ENCODE data around the gene PPM1M. TPM values are rescaled to one million over a fixed set of nuclear protein-coding genes. Genes with fewer than 3 reads are reported as not detected.

PPM1M gene
- total and polyA plus RNA-seq, 10 of the 15 experiments (the other 5 are each of a cell fraction or from before 2014, with no cell fraction given), result 7.3 to 24.8 (median 15.8) TPM

DNA sequence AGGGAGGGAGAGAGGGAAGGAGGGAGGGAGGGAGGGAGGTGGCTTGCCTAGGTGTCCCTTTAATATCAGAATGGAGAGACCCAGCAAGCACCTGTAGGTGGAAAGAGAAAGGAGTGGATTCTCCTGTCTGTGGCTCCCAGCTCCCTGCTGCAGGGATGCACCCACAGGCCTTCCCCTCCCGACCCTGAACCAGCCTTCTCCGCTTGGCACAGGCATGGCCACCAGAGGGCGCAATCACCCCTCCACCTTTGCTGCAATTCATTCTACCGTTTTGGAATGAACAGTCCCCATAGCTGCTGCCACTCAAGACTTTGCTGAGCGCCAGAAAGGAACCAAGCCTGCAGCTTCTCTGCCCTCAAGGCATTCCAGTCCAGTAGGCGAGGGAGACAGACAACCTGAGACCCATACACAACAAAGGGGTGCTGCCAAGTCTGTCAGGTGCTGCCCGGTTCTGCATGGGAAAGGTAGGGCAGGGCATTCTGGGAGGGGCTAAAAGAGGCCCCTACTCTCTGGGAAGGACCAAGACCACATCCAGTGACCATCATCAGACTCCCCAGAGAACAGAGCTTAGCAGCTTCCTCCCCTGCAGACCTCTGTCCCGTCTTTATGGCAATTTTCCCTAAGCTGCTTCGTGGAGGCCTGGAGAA, 25.1 kb upstream of the PPM1M start (continued):
- TF ChIP-seq NKRF (conservative IDR thresholded peaks at IDR 0.05), result no peak
- TF ChIP-seq, protein P1, sequence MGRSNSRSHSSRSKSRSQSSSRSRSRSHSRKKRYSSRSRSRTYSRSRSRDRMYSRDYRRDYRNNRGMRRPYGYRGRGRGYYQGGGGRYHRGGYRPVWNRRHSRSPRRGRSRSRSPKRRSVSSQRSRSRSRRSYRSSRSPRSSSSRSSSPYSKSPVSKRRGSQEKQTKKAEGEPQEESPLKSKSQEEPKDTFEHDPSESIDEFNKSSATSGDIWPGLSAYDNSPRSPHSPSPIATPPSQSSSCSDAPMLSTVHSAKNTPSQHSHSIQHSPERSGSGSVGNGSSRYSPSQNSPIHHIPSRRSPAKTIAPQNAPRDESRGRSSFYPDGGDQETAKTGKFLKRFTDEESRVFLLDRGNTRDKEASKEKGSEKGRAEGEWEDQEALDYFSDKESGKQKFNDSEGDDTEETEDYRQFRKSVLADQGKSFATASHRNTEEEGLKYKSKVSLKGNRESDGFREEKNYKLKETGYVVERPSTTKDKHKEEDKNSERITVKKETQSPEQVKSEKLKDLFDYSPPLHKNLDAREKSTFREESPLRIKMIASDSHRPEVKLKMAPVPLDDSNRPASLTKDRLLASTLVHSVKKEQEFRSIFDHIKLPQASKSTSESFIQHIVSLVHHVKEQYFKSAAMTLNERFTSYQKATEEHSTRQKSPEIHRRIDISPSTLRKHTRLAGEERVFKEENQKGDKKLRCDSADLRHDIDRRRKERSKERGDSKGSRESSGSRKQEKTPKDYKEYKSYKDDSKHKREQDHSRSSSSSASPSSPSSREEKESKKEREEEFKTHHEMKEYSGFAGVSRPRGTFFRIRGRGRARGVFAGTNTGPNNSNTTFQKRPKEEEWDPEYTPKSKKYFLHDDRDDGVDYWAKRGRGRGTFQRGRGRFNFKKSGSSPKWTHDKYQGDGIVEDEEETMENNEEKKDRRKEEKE (IDR thresholded peaks at IDR 0.05), result no peak
- TF ChIP-seq, protein P2, sequence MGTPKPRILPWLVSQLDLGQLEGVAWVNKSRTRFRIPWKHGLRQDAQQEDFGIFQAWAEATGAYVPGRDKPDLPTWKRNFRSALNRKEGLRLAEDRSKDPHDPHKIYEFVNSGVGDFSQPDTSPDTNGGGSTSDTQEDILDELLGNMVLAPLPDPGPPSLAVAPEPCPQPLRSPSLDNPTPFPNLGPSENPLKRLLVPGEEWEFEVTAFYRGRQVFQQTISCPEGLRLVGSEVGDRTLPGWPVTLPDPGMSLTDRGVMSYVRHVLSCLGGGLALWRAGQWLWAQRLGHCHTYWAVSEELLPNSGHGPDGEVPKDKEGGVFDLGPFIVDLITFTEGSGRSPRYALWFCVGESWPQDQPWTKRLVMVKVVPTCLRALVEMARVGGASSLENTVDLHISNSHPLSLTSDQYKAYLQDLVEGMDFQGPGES (IDR thresholded peaks at IDR 0.05), result no peak
- TF ChIP-seq USF2 (IDR thresholded peaks at IDR 0.05; ENCODE audit: borderline replicate concordance, low read depth, low read length), result no peak
- no peak for TF ChIP-seq SRF (IDR thresholded peaks at IDR 0.05; ENCODE audit: low read depth in 2 of 2, low read length in 2 of 2)
- 0 out of 2 replicates have a peak, but pooled peaks have one; percentile 30 for TF ChIP-seq IRF4 (IDR thresholded peaks at IDR 0.05; ENCODE audit: low read depth, low read length)
- TF ChIP-seq RFX5 (IDR thresholded peaks at IDR 0.05; ENCODE audit: low read depth, low read length), result no peak
- TF ChIP-seq EED (IDR thresholded peaks at IDR 0.05; ENCODE audit: low read depth), result no peak
- TF ChIP-seq CHD2 (IDR thresholded peaks at IDR 0.05; ENCODE audit: borderline replicate concordance, low read depth, low read length), result no peak
- TF ChIP-seq KAT2A (conservative IDR thresholded peaks at IDR 0.05; ENCODE audit: control insufficient read depth, low read depth, low read length), result no peak
- no peak for TF ChIP-seq CHD4 (IDR thresholded peaks at IDR 0.05)
- no peak for TF ChIP-seq NRF1 (conservative IDR thresholded peaks at IDR 0.05; ENCODE audit: low read depth, low read length)
- no peak for TF ChIP-seq ZNF384 (IDR thresholded peaks at IDR 0.05; ENCODE audit: borderline replicate concordance, low read depth, low read length)
- no peak for TF ChIP-seq EP300 (IDR thresholded peaks at IDR 0.05; ENCODE audit: borderline replicate concordance in 1 of 2, control insufficient read depth in 1 of 2, low read depth in 2 of 2, low read length in 2 of 2)
- no peak for TF ChIP-seq FOXK2 (IDR thresholded peaks at IDR 0.05)
- TF ChIP-seq PBX3 (IDR thresholded peaks at IDR 0.05; ENCODE audit: insufficient replicate concordance, low read depth, low read length), result peak; percentile 87
- no peak for TF ChIP-seq EZH2 (IDR thresholded peaks at IDR 0.05; ENCODE audit: borderline replicate concordance, control insufficient read depth, low read depth, low read length)
- 0 out of 4 replicates have a peak, but pooled peaks of 1 of the 2 experiments have one; percentile 9 for TF ChIP-seq IKZF2 (IDR thresholded peaks at IDR 0.05)
- TF ChIP-seq MAX (IDR thresholded peaks at IDR 0.05; ENCODE audit: low read depth, low read length), result no peak
